Astrocyte (in vitro differentiated cells and primary cell): Measurements from ENCODE around the gene PDCD10.

Experiments used
- EZH2 ChIP-seq: IDR thresholded peaks from 2 replicates; pipeline ENCODE4 v1.6.1; 2012; ENCODE audit warnings: mild to moderate bottlenecking, low read length, inconsistent platforms; ENCODE audit not compliant: insufficient read depth
- TF ChIP-seq, protein P1 (sequence below): IDR thresholded peaks from 2 replicates; pipeline ENCODE4 v1.5.1; 2011; ENCODE audit warnings: low read depth, mild to moderate bottlenecking, inconsistent platforms, low read length, moderate library complexity; ENCODE audit not compliant: insufficient read depth

DNA sequence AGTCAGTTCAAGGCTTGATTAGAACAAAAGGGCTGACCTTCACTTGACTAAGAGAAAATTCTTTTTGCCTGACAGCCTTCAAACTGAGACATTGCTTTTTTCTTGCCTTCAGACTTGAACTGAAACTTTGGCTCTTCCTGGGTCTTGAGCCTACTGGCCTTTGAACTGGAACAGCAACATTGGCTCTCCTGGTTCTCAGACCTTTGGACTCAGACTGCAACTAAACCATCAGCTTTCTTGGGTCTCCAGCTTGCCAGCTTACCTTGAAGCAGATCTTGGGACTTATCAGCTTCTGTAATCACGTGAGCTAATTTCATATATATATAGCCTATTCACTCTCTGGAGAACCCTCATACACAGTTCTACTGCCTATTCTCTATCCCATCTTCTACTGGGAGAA lies 61.5 kb downstream of the PDCD10 start:
- TF ChIP-seq, protein P1, sequence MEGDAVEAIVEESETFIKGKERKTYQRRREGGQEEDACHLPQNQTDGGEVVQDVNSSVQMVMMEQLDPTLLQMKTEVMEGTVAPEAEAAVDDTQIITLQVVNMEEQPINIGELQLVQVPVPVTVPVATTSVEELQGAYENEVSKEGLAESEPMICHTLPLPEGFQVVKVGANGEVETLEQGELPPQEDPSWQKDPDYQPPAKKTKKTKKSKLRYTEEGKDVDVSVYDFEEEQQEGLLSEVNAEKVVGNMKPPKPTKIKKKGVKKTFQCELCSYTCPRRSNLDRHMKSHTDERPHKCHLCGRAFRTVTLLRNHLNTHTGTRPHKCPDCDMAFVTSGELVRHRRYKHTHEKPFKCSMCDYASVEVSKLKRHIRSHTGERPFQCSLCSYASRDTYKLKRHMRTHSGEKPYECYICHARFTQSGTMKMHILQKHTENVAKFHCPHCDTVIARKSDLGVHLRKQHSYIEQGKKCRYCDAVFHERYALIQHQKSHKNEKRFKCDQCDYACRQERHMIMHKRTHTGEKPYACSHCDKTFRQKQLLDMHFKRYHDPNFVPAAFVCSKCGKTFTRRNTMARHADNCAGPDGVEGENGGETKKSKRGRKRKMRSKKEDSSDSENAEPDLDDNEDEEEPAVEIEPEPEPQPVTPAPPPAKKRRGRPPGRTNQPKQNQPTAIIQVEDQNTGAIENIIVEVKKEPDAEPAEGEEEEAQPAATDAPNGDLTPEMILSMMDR = no peak
- TF ChIP-seq EZH2 = no peak
